Omental fat pad (tissue), 4 donors: ENCODE results near the gene PDCD4. TPM values are rescaled to one million over a fixed set of nuclear protein-coding genes. Genes with fewer than 3 reads are reported as not detected.
A peak's percentile ranks its signal among the peaks of the same experiment; 100 is the strongest.
"Not testable (repeated sequence)": the region's sequence is repeated elsewhere in the genome, so short reads cannot be mapped to it uniquely, and the experiment has no call there.

ENCODE experiments used
- ATAC-seq: fragments of 150-250 bp; one replicate; pipeline ENCODE4 v1.9.1; 2016; ENCODE audit warnings: mild to moderate bottlenecking, moderate library complexity; ENCODE audit not compliant: low FRiP score
- DNase-seq: peaks from one replicate; pipeline ENCODE4 v3.0.0-alpha.2; 2019; ENCODE audit warnings: low spot score
- CTCF ChIP-seq, 3 donors: fragments of 450-650 bp; IDR thresholded peaks; one replicate each; pipeline ENCODE4 v1.5.1; 2016 to 2017; ENCODE audit warnings: antibody characterized with exemption in 3 of 3, mild to moderate bottlenecking in 3 of 3, moderate library complexity in 2 of 3
- total RNA-seq, 4 donors: library from RNA; depleted of rRNA; stranded (reverse); fragments of >200 nt; gene quantifications; one replicate each; pipeline ENCODE4 v1.1.0, GENCODE V29; 2016

Gene PDCD4
- total RNA-seq, 4 donors from 2014 or later: 69.7 to 127 (median 102) TPM

- no peak for DNase-seq
- ATAC-seq: no peak
- TF ChIP-seq CTCF (IDR thresholded peaks at IDR 0.05): no peak
These were observed 38.4 kb downstream of the PDCD4 start for GRCh38 chr10:110910138-110910537.

GRCh38 chr10:110912374-110912773 lies 40.6 kb downstream of the PDCD4 start:
- no peak for ATAC-seq
- no peak for DNase-seq
- no peak for TF ChIP-seq CTCF (IDR thresholded peaks at IDR 0.05)

GRCh38 chr10:110914431-110914830 lies 42.7 kb downstream of the PDCD4 start:
- no peak for TF ChIP-seq CTCF (IDR thresholded peaks at IDR 0.05)
- ATAC-seq (no peak), DNase-seq (no peak)

- DNase-seq: no peak
These were observed 43.3 kb downstream of the PDCD4 start for GRCh38 chr10:110915035-110915434.

GRCh38 chr10:110915600-110915999 lies 43.9 kb downstream of the PDCD4 start:
- not testable (repeated sequence) for ATAC-seq, DNase-seq

More at GRCh38 chr10:110915035-110915434, 43.3 kb downstream of the PDCD4 start:
- TF ChIP-seq CTCF (IDR thresholded peaks at IDR 0.05): no peak
- ATAC-seq: no peak

GRCh38 chr10:110916554-110917346 lies 45.0 kb downstream of the PDCD4 start:
- DNase-seq (no peak), ATAC-seq (no peak)
- TF ChIP-seq CTCF (IDR thresholded peaks at IDR 0.05): no peak

- TF ChIP-seq CTCF (IDR thresholded peaks at IDR 0.05): no peak
- ATAC-seq (no peak), DNase-seq (peak; percentile 73)
These were observed 46.5 kb downstream of the PDCD4 start for GRCh38 chr10:110918269-110918642.
